ENCODE measurements around the gene SLC29A2.

Gene SLC29A2

DNA sequence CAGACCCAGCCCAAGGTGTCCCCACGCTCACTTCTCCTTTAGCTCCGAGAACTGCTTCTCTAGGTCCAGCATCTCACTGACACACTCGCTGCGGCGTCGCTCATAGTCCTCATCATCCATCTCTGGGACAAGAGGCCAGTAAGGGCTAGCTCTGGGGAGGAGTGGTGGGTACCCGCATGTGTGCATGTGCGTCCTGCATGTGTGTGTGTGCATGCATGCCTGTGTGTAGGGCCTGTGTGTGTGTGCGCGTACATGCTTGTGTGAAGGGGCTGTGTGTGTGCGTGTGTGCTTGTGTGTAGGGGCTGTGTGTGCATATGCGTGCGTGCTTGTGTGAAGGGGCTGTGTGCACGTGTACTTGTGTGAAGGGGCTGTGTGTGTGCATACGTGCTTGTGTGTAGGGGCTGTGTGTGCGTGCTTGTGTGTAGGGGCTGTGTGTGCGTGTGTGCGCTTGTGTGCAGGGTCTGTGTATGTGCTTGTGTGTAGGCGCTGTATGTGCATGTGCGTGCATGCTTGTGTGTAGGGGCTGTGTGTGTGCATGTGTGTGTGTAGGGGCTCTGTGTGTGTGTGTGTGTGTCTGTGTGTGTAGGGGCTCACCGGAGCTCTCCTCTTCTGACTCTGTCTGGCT is 29.9 kb downstream of the SLC29A2 start:
- no peak overlapping the region for H3K4me3 ChIP-seq (ENCODE audit: control insufficient read depth, low read depth, low read length)
- TF ChIP-seq, protein P1, sequence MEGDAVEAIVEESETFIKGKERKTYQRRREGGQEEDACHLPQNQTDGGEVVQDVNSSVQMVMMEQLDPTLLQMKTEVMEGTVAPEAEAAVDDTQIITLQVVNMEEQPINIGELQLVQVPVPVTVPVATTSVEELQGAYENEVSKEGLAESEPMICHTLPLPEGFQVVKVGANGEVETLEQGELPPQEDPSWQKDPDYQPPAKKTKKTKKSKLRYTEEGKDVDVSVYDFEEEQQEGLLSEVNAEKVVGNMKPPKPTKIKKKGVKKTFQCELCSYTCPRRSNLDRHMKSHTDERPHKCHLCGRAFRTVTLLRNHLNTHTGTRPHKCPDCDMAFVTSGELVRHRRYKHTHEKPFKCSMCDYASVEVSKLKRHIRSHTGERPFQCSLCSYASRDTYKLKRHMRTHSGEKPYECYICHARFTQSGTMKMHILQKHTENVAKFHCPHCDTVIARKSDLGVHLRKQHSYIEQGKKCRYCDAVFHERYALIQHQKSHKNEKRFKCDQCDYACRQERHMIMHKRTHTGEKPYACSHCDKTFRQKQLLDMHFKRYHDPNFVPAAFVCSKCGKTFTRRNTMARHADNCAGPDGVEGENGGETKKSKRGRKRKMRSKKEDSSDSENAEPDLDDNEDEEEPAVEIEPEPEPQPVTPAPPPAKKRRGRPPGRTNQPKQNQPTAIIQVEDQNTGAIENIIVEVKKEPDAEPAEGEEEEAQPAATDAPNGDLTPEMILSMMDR (IDR thresholded peaks at IDR 0.05; ENCODE audit: control insufficient read depth, insufficient read depth, low read depth, low read length, missing control alignments): no peak
- no peak for DNase-seq (ENCODE audit: low read depth)

DNA sequence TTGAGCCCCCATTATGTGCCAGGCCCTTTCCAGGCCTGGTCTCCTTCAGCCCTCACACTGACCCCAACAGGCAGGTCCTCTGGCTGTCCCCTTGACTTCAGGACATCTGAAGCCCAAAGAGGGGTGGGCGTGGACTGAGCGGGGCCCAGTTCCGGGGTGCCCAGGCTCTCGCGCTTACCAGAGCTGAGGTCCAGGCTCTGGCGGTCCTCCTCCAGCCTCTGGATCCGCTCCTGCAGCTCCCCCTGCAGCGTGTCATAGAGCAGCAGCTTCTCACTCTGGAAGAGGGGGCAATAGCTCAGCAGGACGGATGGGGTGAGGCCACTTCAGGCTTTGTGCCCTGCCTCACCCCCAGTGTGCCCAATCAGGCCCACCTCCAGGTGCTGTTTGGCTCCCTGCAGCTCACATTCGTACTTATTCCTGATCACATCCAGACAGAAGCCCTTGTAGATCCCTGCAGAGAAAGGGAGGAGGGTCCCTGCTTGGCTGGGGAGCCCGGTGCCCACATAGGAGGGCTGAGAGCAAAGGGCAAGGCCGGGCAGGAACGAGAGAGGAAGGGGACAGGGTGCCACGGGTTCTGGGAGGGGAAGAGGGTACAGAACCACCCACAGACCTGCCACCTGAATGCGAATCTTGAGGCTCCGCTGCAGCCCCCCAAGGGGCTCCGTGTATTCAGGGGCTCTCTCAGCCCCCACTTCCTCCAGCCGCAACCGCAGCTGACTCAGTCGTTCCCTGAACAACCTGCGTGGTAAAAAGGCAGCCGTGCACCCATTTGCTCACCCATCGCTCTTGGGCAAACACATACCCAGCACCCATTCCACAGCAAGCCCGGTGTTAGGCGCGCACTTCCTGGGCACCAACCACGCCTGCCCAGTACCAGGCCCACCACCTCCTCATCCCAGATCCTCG is 30.7 kb downstream of the SLC29A2 start:
- H3K4me3 ChIP-seq (ENCODE audit: control insufficient read depth, low read depth, low read length): no peak overlapping the region
- TF ChIP-seq, protein P1 (IDR thresholded peaks at IDR 0.05; ENCODE audit: control insufficient read depth, insufficient read depth, low read depth, low read length, missing control alignments): no peak
- DNase-seq (ENCODE audit: low read depth): no peak

DNA sequence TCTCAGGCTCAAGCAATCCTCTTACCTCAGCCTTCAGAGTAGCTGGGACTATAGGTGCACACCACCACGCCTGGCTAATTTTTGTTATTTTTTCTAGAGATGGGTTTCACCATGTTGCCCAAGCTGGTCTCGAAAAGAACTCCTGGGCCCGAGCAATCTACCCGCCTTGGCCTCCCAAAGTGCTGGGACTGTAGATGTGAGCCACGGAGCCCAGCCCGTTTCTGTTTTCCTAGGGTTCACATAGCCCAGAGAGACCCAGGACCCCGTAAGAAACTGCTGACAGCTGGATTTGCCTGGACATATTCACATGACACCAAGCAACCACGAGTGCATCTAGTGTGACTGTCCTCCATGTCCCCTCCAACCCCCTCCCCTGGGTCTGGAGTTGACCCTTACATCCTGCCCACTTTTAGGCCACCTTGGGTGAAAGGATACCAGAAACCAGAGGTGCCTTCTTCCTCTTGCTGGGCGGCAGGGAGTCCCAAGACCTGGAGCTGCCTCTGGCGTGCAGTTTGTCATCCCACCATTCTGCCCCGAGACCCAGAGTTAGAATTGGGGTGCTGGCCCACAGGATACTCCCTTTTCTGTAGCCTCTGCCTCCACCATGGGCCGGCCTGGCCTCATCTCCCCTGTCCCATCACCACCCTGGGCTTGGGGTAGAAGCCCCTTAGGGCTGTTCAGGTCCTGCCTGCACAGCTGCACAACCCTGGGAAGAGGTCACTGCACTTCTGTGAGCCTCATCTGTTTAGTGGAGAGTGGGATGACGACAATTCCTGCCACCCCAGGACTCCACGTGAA is 31.7 kb downstream of the SLC29A2 start:
- no peak overlapping the region for H3K4me3 ChIP-seq (ENCODE audit: control insufficient read depth, low read depth, low read length)
- no peak for DNase-seq (ENCODE audit: low read depth)
- TF ChIP-seq, protein P1 (IDR thresholded peaks at IDR 0.05; ENCODE audit: control insufficient read depth, insufficient read depth, low read depth, low read length, missing control alignments): no peak

DNA sequence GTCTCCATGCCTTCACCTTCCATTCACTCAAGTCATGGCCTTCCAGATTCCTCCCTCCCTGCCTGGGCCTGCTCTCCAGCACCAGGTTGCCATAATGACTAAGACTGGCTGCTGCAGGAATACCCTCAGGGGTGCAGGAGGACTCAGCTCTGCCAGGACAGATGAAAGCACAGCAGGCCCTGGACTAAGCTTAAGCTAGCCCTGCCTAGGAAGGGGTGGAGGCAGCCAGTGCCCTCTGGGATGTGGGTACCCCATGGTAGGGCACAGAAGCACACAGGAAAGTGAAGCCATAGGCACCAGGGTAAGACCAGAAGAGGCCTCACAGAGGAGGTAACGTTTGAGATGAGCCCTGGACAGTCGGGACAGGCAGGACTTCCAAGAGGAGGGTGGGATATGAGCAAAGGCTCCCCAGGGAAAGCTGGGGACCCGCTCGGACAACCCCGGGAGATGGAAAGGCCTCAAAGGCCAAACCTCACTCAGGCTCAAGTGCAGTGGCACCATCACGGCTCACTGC is 32.3 kb downstream of the SLC29A2 start:
- DNase-seq (ENCODE audit: low read depth): no peak
- no peak overlapping the region for H3K4me3 ChIP-seq (ENCODE audit: control insufficient read depth, low read depth, low read length)
- TF ChIP-seq, protein P1 (IDR thresholded peaks at IDR 0.05; ENCODE audit: control insufficient read depth, insufficient read depth, low read depth, low read length, missing control alignments): no peak

DNA sequence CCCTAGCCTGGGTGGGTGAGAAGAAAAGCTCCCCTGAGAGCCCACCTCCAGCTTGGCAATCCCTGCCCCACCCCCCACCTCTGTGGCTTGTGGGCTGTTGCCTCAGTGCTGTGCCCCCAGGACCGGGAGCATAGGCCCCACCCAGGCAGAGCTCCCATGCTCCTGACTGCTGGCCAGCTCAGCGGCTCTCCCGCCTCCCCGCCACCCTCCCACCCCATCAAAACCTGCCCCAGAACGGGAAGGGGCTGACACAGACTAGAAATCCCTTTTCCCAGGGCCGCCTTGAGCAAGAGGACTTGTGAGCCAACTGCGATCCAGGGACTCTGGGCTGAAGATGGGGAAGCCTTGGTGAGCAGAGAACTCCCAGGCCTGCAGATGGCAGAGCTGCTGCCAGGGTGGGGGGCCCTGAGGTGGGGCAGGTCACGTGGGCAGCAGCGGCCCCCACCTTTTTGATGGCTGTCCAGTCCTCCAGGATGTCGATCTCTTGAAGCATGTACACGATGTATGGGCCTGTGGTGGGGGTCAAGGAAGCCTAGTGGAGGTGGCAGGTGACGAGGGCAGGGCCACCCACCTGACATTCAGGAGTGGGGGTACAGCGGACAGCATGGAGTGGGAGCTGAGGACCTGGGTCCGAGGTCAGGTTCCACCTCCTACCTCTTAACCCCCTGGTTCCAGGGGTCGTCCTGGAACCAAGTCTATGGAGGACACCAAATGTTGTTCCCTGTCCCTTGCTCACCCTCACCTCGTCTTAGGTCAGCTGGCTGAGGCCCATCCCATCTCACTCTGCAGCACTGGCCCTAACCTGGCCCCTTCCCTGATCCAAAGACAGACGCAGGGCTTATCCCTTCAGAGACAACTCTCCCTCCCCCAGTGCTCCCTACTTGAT is 33.0 kb downstream of the SLC29A2 start:
- TF ChIP-seq, protein P1 (IDR thresholded peaks at IDR 0.05; ENCODE audit: control insufficient read depth, insufficient read depth, low read depth, low read length, missing control alignments): no peak
- DNase-seq (ENCODE audit: low read depth): no peak
- no peak overlapping the region for H3K4me3 ChIP-seq (ENCODE audit: control insufficient read depth, low read depth, low read length)

All from AG09309 (cell line).